Measurements from ENCODE around the gene ALLC. TPM values are rescaled to one million over a fixed set of nuclear protein-coding genes. Genes with fewer than 3 reads are reported as not detected.

ALLC gene
- total and polyA plus RNA-seq, 2 experiments from 2014 or later, result not detected

- TF ChIP-seq STAT1 (IDR thresholded peaks at IDR 0.05; ENCODE audit: unreplicated experiment), result no peak
- TF ChIP-seq JUNB (IDR thresholded peaks at IDR 0.05; ENCODE audit: unreplicated experiment), result no peak
- TF ChIP-seq CREB1 (CRISPR knock-in tag; IDR thresholded peaks at IDR 0.05; ENCODE audit: low read depth), result no peak
- TF ChIP-seq NANOG (IDR thresholded peaks at IDR 0.05; ENCODE audit: borderline replicate concordance), result no peak
- TF ChIP-seq EZH2phosphoT487 (IDR thresholded peaks at IDR 0.05; ENCODE audit: unreplicated experiment), result no peak
Measured at GRCh38 chr2:3712831-3713503, 55.0 kb downstream of the ALLC start (continued).

- Histone ChIP-seq H3K79me2 (replicated peaks; ENCODE audit: insufficient read depth) (no peaks in the 10 kb centered on the region), H3K4me2 (no peak overlapping the region), H3K27me3 (ENCODE audit: insufficient read depth) (no peaks in the 10 kb centered on the region), H3K4me3 (no peak overlapping the region), H3K4me1 (ENCODE audit: insufficient read depth) (no peaks in the 10 kb centered on the region), H3K27ac (ENCODE audit: low read depth) (no peak overlapping the region), H3K9me2 (ENCODE audit: insufficient read depth) (no peaks in the 10 kb centered on the region), H3F3A (replicated peaks; ENCODE audit: low read depth) (no peaks in the 10 kb centered on the region), H2AFZ (no peak overlapping the region), H3K36me3 (ENCODE audit: insufficient read depth) (no peaks in the 10 kb centered on the region; the same call in 1 of the 2 replicates), H4K20me1 (replicated peaks; ENCODE audit: insufficient read depth) (no peaks in the 10 kb centered on the region)
- peaks cover 6% of the 10 kb centered on the region; the same call in 2 of the 3 replicates for H3K36me3 Mint-ChIP-seq (ENCODE audit: low read depth)
- peaks cover 43% of the 10 kb centered on the region for H3K9me3 Mint-ChIP-seq
- peaks cover 3% of the 10 kb centered on the region for H3K27me3 Mint-ChIP-seq (ENCODE audit: insufficient read depth, low read depth, poor library complexity)
- H3K4me1 Mint-ChIP-seq, result no peaks in the 10 kb centered on the region
- no peak for DNase-seq (ENCODE audit: low spot score)
- H3K4me3 Mint-ChIP-seq, result no peak overlapping the region
- H3K27ac Mint-ChIP-seq, result no peak overlapping the region
- ATAC-seq, result no peak
- TF ChIP-seq EZH2 (IDR thresholded peaks at IDR 0.05; ENCODE audit: low read depth, unreplicated experiment) (no peak), ZNF331 (CRISPR knock-in tag; IDR thresholded peaks at IDR 0.05; ENCODE audit: low read depth) (no peak), STAT1 (IDR thresholded peaks at IDR 0.05; ENCODE audit: unreplicated experiment) (no peak), POLR2AphosphoS5 (IDR thresholded peaks at IDR 0.05; ENCODE audit: low read depth) (no peak), EZH2phosphoT487 (IDR thresholded peaks at IDR 0.05; ENCODE audit: unreplicated experiment) (no peak), JUNB (IDR thresholded peaks at IDR 0.05; ENCODE audit: unreplicated experiment) (no peak), ETS1 (IDR thresholded peaks at IDR 0.05) (no peak), CTCF (conservative IDR thresholded peaks at IDR 0.05; ENCODE audit: low read depth in 2 of 2) (no peak)
- TF ChIP-seq, protein P1, sequence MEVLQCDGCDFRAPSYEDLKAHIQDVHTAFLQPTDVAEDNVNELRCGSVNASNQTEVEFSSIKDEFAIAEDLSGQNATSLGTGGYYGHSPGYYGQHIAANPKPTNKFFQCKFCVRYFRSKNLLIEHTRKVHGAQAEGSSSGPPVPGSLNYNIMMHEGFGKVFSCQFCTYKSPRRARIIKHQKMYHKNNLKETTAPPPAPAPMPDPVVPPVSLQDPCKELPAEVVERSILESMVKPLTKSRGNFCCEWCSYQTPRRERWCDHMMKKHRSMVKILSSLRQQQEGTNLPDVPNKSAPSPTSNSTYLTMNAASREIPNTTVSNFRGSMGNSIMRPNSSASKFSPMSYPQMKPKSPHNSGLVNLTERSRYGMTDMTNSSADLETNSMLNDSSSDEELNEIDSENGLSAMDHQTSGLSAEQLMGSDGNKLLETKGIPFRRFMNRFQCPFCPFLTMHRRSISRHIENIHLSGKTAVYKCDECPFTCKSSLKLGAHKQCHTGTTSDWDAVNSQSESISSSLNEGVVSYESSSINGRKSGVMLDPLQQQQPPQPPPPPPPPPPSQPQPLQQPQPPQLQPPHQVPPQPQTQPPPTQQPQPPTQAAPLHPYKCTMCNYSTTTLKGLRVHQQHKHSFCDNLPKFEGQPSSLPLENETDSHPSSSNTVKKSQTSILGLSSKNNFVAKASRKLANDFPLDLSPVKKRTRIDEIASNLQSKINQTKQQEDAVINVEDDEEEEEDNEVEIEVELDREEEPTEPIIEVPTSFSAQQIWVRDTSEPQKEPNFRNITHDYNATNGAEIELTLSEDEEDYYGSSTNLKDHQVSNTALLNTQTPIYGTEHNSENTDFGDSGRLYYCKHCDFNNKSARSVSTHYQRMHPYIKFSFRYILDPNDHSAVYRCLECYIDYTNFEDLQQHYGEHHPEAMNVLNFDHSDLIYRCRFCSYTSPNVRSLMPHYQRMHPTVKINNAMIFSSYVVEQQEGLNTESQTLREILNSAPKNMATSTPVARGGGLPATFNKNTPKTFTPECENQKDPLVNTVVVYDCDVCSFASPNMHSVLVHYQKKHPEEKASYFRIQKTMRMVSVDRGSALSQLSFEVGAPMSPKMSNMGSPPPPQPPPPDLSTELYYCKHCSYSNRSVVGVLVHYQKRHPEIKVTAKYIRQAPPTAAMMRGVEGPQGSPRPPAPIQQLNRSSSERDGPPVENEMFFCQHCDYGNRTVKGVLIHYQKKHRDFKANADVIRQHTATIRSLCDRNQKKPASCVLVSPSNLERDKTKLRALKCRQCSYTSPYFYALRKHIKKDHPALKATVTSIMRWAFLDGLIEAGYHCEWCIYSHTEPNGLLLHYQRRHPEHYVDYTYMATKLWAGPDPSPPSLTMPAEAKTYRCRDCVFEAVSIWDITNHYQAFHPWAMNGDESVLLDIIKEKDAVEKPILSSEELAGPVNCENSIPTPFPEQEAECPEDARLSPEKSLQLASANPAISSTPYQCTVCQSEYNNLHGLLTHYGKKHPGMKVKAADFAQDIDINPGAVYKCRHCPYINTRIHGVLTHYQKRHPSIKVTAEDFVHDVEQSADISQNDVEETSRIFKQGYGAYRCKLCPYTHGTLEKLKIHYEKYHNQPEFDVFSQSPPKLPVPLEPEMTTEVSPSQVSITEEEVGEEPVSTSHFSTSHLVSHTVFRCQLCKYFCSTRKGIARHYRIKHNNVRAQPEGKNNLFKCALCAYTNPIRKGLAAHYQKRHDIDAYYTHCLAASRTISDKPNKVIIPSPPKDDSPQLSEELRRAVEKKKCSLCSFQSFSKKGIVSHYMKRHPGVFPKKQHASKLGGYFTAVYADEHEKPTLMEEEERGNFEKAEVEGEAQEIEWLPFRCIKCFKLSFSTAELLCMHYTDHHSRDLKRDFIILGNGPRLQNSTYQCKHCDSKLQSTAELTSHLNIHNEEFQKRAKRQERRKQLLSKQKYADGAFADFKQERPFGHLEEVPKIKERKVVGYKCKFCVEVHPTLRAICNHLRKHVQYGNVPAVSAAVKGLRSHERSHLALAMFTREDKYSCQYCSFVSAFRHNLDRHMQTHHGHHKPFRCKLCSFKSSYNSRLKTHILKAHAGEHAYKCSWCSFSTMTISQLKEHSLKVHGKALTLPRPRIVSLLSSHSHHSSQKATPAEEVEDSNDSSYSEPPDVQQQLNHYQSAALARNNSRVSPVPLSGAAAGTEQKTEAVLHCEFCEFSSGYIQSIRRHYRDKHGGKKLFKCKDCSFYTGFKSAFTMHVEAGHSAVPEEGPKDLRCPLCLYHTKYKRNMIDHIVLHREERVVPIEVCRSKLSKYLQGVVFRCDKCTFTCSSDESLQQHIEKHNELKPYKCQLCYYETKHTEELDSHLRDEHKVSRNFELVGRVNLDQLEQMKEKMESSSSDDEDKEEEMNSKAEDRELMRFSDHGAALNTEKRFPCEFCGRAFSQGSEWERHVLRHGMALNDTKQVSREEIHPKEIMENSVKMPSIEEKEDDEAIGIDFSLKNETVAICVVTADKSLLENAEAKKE (CRISPR knock-in tag; IDR thresholded peaks at IDR 0.05), result no peak
- TF ChIP-seq, protein P2, sequence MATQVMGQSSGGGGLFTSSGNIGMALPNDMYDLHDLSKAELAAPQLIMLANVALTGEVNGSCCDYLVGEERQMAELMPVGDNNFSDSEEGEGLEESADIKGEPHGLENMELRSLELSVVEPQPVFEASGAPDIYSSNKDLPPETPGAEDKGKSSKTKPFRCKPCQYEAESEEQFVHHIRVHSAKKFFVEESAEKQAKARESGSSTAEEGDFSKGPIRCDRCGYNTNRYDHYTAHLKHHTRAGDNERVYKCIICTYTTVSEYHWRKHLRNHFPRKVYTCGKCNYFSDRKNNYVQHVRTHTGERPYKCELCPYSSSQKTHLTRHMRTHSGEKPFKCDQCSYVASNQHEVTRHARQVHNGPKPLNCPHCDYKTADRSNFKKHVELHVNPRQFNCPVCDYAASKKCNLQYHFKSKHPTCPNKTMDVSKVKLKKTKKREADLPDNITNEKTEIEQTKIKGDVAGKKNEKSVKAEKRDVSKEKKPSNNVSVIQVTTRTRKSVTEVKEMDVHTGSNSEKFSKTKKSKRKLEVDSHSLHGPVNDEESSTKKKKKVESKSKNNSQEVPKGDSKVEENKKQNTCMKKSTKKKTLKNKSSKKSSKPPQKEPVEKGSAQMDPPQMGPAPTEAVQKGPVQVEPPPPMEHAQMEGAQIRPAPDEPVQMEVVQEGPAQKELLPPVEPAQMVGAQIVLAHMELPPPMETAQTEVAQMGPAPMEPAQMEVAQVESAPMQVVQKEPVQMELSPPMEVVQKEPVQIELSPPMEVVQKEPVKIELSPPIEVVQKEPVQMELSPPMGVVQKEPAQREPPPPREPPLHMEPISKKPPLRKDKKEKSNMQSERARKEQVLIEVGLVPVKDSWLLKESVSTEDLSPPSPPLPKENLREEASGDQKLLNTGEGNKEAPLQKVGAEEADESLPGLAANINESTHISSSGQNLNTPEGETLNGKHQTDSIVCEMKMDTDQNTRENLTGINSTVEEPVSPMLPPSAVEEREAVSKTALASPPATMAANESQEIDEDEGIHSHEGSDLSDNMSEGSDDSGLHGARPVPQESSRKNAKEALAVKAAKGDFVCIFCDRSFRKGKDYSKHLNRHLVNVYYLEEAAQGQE (IDR thresholded peaks at IDR 0.05; ENCODE audit: unreplicated experiment), result no peak
Measured at GRCh38 chr2:3718679-3719078, 60.7 kb downstream of the ALLC start.

All from GM23338 (cell line).